ENCODE results near the gene PSORS1C2. TPM values are rescaled to one million over a fixed set of nuclear protein-coding genes. Genes with fewer than 3 reads are reported as not detected.

PSORS1C2 gene
- total RNA-seq, 1 experiment from 2014 or later = 0.55 TPM

GRCh38 chr6:31158863-31159855, 20.3 kb upstream of the PSORS1C2 start (continued):
- no peak for TF ChIP-seq ATF3 (CRISPR knock-in tag; conservative IDR thresholded peaks at IDR 0.05)
- peak; percentile 63 for TF ChIP-seq ZNF671 (CRISPR knock-in tag; IDR thresholded peaks at IDR 0.05)
- TF ChIP-seq RORB (CRISPR knock-in tag; IDR thresholded peaks at IDR 0.05) = no peak
- no peak for TF ChIP-seq GABPB1 (CRISPR knock-in tag; IDR thresholded peaks at IDR 0.05)
- no peak for TF ChIP-seq CREM (CRISPR knock-in tag; IDR thresholded peaks at IDR 0.05)
- no peak for TF ChIP-seq ZNF317 (CRISPR knock-in tag; IDR thresholded peaks at IDR 0.05; ENCODE audit: borderline replicate concordance, low read depth)
- TF ChIP-seq CTCF (IDR thresholded peaks at IDR 0.05) = no peak
- no peak for TF ChIP-seq E2F1 (CRISPR knock-in tag; IDR thresholded peaks at IDR 0.05)
- TF ChIP-seq AR (CRISPR knock-in tag; IDR thresholded peaks at IDR 0.05) = 0 out of 2 replicates have a peak, but pooled peaks have one; percentile 12
- TF ChIP-seq FOXP4 (CRISPR knock-in tag; IDR thresholded peaks at IDR 0.05) = no peak
- TF ChIP-seq E2F4 (CRISPR knock-in tag; IDR thresholded peaks at IDR 0.05; ENCODE audit: borderline replicate concordance, low read depth) = no peak
- no peak for TF ChIP-seq ATF1 (CRISPR knock-in tag; IDR thresholded peaks at IDR 0.05)
- no peak for TF ChIP-seq TP53 (CRISPR knock-in tag; IDR thresholded peaks at IDR 0.05)
- TF ChIP-seq PRDM15 (CRISPR knock-in tag; IDR thresholded peaks at IDR 0.05) = no peak
- no peak for TF ChIP-seq ARID4B (CRISPR knock-in tag; IDR thresholded peaks at IDR 0.05; ENCODE audit: borderline replicate concordance)
- no peak for TF ChIP-seq ATF6 (CRISPR knock-in tag; IDR thresholded peaks at IDR 0.05)
- TF ChIP-seq GTF2I (CRISPR knock-in tag; conservative IDR thresholded peaks at IDR 0.05) = no peak

Data from WTC11 (cell line).